NCI-H2227 treated with DMSO at 0.1 percent for 48 hours (cell line): Measurements from ENCODE around the gene SMIM21.

Experiments used
- DNase-seq: peaks from one replicate; lab custom pipeline; 2025; lab: John Stamatoyannopoulos, UW

The SMIM21 gene

DNA sequence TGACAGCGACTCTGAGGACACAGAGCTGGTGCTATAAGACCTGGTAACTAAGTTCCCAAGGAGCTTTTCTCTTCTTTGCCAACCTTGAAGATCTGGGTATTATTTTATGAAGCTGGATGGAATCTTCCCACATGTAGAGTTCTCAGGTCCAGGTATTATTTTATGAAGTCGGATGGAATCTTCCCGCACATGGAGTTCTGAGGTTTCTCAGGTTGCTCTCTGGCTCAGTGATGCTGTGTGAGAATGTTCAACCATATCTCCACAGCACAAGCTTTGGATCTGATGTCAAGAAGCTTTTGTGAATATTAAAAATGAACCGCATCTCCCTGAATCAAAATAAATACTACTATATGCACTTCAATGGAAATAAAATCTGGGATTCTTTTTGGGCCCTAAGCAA is at the start of gene SMIM21:
TSS of gene SMIM21 (minus strand) at position 101 of the 400 bp plus-strand sequence. CDS start 140 bp downstream, outside the sequence.
- DNase-seq, result no peak

DNA sequence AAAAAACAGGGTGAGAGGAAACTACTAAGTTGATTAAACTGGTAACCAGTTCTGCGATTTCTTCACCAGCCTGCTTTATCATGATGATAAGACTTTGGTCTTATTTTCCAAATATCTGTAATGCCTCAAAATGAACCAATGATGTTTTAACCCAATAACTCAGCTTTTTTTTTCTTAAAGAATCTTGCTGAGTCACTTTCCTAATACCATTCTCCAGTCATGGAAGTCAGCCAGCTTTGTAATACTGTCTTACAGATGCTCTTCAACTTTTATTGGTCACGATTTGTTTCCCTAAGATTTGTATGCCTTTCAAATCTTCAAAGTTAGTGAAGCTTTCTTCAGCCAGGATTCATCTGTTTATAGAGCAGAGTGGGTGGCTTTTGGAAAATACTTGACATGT is 47.7 kb upstream of the SMIM21 start:
- no peak for DNase-seq

DNA sequence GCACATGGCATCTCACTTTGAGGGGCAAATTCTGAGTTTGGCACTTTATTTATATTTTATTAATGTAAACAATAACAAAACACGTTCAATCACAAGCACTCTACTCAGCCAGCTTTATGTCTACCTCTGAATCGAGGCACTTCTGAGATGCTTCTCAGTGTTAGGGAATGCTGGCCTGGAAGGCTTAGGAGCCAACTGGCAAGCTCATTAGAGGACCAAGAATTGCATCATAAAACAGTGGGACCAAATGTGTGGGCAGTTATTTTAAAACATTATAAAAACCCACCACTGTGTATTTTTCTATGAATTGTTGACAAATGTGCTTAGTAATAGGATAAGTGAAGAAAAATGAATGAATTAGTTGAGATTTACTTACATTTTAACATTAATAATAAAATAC is 46.8 kb upstream of the SMIM21 start:
- DNase-seq, result no peak

DNA sequence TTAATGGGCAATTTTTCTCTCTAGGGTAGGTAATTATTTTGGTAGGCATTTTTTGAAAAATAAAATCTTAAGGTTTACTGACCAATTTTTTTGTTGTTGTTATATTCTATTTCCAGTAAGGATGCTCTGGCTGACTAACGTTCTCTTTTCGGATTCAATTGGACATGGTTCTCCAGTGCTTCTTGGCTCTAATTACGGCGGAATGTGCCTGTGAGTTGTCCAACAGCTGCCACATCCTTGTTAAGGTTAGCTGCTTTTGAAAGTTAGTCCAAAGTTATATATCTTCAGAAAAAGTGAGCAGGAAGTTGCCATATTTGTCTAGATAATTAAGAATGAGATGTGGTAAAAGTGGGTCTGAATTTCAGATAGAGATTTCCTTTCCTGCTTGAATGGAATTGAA is 45.8 kb upstream of the SMIM21 start:
- no peak for DNase-seq

DNA sequence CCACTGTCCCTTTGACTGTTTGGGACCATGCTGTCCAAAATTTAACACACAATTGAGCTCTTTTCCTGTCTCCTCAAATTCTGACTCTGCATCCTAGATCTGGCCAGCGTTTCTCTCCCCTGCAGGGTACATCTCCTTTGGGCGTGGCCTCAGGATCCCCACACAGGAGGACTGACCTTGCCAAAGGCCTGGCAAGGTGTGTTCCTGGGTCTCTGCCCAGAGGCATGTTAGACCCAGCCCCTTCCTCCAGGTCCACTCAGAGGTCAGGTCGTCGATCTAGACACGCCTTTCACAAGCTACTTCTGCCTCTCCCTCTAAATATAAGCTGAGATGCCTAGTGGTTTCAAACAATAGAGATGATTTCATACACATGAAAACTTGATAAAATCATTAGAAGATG is 45.4 kb upstream of the SMIM21 start:
- no peak for DNase-seq

DNA sequence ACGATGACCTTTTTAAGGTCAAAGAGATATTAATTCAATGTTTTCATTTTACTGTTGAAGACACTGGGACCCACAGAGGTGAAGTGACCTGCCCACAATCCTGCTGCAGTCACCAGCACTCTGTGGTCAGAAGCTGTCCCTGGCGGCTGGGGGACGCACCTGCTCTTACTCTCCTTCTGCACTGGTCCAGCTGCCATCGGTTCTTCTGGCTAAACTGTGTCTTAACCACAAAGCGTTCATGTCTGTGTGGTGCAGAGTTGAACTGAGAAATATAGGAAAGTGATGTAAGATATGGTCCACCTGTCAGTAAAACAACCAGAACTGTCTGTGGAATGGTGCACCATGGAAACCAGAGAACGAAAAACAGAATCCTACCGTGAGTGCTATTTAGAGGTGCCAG is 44.9 kb upstream of the SMIM21 start:
- DNase-seq, result no peak

DNA sequence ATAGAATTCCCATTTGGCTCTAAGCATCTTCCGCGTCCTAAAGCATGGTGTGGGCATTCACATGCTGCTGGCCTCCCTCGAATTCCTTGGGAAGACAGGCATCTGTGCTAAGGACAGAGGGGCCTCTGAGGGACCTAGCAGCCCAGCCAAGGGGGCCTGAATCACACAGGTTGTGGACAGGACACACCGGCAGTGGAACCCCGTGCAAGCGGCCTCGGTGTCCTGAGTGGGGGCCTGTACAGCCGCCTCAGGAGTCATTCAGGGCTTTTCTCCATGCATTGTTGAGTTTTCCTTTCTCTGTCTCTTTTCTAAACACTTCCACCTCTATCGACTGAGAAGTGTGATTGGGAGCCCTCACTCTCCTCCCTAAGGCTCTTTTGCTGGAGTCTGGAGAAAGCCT is 44.3 kb upstream of the SMIM21 start:
- DNase-seq, result no peak

DNA sequence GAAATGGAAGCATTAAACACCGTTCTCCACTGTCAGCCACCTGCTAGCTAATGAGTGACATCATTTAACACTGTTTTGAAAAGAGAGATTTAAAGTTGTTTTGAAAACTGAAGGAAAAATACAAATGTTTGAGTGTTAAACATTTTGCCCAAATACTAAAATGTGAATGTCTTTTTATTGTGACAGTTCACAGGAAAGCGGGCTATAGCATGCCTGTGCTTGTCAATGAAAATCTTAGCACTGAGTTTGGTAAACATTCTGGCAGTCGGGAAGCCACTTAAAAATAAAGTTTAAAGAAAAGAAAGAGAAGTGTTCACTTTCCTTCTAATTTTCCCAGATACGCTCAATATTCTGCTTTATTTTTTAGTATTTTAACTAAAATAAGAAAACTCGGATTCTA is 40.3 kb upstream of the SMIM21 start:
- DNase-seq, result no peak

DNA sequence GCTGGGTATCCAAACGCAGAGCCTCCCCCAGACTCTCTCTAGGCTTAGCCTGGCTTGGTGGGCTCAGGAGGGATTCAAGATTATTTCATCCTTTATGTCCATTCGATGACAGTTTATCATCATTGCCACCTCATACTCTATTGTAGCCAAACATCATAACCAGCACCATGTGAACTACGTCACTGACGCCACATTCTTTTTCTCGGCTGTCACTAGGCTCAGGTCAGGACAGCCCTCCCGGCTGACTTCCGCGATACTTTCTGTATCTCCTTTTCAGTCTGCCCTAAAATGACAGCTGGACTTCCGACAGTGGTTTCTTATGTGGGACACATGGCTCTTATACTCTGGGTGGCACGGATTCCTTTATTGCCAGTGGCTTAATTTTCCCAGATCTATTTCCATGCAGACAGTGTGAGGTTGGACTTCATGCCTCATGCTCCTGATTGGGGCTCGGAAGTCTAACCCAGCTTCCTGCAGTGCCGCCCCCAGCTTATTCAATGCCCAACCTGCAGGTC is 39.8 kb upstream of the SMIM21 start:
- DNase-seq, result no peak

DNA sequence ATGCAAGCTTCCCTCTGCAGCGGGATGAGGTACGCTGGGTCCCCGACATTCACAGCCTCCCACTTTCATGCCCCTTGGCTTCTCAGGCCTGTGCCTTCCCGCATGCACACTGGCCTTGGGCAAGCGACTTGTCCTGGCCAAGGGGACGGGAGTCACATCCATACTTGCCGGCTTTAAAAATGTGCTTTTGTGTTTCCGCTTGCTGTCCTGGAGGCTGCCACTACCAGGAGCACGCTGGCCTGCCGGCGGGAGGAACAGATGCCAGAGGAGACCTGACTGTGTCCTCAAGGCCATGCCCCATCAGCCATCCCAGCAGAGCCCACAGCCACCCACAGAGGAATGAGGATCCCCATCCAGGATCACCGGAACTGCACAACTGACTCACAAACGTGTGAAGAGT is 36.9 kb upstream of the SMIM21 start:
- DNase-seq, result no peak

DNA sequence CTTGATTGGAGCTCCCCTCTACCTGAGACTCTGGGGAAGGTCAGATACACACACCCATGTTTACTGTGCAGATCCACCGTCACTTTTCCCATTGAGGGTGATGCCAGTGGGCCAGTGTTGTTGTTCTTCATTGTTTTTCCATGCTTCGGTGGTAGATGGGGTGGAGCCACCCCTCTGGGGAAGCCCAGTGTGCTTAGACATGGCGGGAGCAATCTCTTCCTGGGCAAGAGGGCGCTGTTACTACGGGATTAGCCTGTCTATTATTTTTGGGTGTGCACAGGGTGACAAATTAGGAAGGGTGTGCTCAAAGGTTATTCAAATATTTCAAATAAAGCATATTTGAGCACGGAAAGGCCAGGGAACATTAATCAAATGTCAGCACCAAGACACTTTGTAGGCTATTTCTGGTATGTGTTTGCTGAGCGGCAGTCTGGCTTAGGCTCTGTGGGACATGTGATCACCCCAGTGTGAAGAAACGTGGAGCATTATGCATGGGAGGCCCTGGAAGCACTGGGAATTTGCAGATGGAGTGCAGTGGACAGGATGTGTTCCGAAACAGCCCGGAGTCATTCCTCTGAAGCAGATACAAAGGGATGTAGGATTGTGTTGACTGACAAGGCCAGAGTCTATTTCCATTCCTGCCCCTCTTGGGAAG is 34.8 kb upstream of the SMIM21 start:
- no peak for DNase-seq

DNA sequence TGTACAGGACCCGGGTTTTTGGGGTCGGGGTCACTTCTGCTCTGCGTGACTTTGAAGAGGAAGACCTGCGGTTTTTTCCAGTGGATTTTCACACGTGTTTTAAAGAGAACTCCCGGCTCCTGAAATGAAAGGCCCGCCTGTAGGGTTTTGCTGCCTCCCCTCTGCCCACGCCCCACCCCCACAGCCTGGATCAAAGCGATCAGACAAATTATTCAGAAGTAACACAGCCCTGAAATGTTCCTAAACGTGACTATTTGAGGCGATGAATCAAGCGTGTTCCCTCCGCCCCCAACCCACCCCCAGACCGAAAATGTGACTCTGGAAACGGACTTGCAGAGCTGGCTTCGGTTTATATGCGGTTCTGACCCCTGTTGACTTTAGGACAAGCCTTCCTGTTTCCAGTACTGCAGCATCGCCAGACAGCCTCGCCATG is 28.7 kb upstream of the SMIM21 start:
- DNase-seq, result no peak

DNA sequence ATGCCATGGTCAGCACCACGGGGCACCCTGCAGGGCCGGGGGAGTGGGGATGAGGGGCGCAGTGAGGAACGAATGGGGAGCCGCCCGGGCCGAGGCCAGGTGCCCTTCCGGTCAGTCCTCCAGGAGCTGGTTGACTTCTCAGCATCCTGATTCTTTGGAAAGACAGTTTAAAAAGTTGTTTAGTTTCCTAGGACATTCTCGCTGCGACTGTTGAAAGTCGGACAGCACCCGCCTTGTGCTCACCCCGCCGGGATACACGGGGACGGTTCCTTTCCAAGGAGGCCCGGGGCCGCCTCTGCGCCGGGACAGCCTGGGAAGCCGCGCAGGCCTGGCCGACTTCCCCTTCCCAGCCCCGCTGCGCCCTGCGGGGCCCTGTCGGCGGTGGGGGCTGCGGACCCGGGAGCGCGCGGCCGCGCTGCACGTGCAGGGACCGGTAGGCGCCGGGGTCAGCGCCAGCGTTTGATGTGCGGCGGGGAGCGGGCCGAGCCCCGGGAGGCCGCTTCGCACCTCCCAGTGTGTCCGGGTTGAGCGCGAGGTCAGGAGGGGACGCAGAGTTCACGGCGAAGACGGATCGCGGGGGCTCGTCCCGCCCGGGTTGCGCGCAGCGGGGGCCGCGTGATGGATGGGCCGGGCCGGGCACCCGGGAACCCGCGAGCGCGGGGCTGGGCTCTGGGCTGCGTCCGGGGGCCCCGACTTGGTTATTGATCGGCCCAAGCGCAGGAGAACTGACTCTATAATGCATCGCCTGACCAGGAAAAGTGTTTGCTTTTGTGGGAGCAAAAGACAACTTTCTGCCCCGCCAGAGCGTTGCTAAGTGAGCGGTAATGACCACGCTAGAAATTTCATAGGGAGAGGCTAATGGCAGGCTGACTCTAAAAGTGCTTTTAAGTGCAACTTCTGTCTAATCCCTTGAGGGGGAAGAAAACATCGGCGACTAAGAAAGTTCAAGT is 28.0 kb upstream of the SMIM21 start:
- peak; percentile 24 for DNase-seq

DNA sequence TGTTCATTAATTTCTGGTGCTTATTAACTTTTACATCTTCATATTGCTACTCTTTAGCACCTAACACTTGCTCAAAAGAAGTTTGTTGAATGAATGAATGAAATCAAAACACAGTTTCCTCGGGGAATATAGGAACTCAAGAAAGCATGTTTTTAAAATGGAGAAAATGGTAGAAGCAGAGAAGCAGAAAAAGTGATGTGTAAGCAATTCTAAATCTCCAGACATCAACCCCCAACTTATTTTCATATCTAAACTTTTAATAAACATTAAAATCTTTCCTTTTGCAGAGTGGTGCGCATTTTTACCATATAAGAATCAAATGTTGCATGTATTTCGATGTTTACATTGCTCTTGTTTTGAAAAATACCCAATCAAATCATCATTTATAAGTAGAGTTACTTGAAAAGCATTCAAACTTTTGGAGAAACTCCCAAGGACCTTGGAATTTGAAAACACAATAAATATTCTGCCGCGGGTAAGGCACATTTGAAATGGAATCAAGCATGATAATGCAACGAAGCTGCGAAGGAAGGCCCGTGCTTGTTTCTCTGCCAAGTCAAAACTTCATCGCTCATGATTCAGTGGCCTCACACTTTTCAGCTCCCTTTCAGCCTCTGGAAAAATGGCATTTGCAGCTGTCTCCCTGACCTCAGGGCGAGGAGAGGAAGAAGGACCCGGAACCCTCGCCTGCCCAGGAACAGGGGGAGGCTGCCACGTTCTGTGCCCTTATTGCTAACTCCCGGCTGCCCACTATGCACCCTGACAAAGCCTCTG is 26.7 kb upstream of the SMIM21 start:
- no peak for DNase-seq

DNA sequence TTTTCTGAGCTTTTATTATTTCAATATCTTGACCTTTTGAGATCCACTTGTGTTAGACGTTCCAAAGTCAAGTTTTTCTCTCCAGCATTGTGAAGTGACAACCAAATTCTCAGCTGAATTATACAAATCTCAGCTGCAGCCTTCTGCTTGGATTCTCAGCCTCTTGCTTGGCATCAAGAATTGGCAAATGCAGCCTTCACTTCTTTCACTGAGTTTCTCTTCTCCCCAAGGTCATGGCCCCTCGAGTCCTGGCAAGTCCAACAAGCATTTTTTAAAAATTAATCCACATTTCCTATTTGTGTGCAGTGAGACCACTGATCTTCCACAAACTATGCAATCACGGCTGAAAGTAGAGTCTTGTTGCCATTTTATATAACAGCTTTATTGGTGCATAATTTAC is 23.4 kb upstream of the SMIM21 start:
- DNase-seq, result no peak

DNA sequence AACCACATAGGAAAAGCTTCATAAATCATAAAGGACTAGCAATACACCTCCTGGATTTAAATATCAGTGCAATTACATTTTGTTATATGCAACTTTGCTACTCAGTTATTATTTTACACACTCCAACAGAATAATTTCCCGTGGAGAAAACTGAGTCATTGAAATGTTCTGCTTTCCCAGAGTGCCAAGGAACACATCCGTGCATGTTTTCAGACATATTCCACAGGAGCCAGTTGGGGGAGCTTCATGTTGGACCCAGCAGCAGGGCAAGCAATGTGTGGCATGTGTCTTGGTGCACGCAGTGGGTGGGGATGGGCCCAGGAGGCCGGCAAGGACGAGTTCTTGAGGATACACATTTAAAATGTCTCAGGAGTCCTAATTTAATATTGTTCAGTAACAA is 14.4 kb upstream of the SMIM21 start:
- DNase-seq, result no peak

DNA sequence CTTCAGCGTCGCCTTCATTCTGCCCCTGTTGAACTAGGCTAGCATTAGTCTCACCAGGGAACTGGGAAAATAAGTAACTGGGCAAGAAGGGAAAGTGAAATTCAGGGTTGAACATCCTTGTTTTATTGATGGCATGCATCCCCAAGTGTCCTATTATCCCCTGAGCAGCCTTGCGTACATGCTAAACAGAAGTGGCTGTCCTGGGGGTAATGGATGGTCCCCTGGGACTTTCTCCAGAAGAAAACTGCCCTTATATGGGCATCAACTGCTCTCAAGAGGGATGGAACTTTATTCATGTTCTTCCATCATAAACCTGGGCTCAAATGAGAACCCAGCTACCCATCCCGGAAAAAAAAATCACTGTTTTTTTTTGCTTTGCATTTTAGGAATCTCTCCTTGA is 11.8 kb upstream of the SMIM21 start:
- DNase-seq, result no peak

DNA sequence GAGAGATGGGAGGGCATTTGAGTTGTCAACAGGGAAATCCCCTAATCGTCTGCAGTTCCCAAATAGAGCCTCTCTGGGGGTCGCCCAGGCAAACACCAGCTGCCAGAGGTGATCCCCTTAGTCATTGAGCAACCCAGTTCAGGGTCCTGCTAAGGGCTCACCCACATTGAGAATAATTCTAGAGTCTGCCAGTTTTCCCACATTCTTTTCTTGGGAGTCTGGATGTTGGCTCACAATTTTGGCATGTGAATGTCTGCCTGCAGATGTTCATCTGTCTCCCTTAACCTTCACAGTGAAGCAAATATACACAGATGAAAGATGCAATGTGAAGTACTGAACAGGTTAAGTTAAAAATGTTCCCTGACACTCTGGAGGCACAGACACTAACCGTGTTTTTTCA is 11.4 kb upstream of the SMIM21 start:
- no peak for DNase-seq

DNA sequence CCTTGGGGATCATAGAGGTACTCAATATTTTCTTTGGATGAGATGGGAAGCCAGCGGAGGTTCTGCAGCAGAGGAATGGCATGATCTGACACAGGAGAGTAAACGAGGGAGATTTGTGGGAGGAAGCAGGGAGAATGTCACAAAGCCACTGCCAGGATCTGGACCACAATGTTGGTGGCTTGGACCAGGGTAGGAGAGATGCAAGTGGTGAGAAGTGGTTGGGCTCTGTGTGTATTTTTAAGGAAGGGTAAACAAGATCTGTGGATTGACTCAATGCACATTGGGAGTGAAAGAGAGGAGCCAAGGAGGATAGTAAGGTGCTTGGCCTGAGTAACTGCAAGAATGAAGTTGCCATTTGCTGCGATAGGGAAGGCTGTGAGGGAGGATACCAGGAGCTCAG is 10.5 kb upstream of the SMIM21 start:
- DNase-seq, result no peak

DNA sequence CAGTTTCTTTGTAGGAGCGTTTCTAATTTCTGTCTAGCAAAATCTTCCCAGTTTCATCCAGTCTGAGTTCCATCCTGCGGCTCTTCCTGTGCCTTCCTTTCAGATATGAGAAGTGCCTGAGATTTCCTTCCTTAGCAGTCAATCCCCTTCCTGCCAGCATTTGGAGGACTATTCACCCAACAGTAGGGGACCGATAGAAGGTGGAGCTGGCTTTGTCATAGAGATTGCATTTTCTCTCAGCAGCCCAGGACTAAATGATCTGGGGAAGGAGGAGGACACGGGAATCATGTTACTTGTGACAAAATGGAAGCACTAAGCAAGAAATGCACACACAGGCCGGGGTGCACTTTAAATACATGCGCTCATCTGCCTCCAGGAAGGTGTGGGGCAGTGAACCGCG is 5.6 kb upstream of the SMIM21 start:
- no peak for DNase-seq

DNA sequence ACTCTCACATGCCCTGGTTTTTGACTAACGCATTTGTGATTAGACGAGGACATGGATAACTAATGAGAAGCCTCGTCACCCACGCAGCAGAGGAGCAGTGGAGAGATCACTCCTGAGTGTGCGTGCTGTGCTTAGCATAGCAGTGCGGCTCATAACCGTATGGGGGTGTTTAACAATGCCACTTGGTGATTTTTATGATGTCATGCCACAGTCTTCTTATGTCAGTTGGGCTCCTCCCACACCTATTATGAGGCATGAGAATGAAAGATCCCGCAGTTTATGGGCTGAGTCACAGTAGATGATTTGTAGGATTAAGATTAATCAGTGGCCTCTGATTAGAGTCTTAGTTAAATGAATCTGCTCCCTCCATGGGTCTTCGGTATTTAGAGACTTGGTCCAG is 2.5 kb upstream of the SMIM21 start:
- no peak for DNase-seq

DNA sequence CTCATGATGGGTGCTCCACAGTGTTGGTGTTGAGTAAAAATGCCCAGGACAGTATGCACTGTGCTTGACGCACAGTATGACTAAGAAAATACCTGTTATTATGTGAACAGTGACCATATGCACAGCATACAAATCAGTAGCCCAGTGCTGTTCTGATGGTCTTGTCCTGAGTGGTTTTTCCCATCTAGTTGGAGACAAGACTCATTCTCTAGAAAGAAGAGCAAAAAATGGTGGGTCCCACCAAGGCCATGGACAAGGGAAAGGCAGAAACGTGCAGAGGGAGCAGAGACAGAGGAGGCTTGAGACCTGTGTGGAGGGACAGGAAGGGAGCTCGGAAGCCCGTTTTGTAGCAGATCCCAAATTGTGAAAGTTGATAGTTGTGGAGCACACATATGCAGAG is 987 bp upstream of the SMIM21 start:
- no peak for DNase-seq
